GM19397 (cell line): ENCODE results near the gene CRIM1.
A peak's percentile ranks its signal among the peaks of the same experiment; 100 is the strongest.

Source experiments
- ATAC-seq: cut with Tn5 transposase; IDR thresholded peaks from one replicate; pipeline ENCODE4 v1.9.1; 2021; ENCODE audit warnings: mild to moderate bottlenecking, moderate library complexity; ENCODE audit not compliant: unreplicated experiment

The CRIM1 gene

DNA sequence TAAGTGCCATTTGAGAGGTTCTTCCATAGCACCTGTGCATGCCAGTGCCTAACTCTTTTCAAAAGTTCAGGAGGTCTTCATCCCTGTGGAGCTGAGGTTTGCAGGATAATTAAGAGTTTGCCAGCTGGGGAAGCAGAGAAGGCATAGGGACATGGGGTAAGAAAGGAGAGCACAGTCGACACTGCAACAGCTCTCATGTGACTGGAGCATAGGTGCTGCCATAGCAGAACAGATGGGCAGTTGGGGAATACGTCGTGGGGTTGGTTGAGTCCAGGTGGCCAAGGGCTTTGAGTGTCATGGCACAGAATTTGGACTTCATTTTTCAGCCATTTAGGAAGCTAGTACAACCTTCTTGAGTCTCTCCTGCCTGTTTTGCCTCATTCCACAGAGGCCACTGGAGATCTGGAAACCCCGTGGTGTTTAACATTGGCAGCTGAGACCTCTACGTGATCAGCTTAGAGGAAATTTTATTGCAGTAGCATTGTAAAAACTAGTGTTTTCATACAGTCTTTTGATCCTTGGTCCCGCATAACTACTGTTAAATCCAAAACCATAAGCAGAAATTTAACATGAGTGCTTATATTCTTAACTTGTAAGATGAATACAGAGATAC is 65.1 kb downstream of the CRIM1 start:
- ATAC-seq = no peak

DNA sequence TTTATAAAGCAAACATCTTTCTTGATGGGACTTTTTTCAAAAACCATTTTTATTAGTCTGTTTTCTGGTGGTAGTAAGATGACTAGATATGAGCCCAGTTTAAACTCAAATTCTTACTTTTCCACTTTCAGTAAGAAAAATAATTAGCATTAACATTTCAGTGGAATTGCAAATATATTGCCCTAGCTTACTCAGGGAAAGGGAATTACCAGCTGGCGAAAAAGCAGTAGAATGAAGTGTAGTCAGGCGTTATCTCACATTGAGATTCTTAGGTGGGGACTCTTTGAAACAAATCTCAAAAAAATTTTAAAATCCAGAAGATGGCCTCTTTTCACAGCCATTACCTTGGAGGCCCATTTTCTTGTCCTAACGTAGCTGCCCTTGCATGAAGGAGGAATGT is 65.8 kb downstream of the CRIM1 start:
- ATAC-seq = no peak

DNA sequence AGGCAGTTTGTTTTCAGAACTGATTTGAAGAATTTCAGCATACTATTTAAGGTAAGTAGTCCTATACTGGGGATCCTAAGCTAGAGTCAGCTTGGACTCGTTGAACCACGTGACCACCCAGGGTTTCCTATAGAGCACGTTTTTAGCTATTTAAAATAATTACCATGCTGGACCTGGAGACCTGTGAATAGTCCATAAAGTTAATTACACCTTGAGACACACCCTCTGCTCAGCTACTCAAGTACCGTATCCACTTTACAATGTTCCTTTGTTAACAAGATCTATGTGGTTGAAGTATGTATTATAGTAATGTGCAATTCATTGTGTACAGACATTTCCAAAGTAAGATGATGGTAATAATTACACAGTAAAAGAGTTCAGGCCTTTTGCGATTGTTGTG is 67.6 kb downstream of the CRIM1 start:
- ATAC-seq = no peak

DNA sequence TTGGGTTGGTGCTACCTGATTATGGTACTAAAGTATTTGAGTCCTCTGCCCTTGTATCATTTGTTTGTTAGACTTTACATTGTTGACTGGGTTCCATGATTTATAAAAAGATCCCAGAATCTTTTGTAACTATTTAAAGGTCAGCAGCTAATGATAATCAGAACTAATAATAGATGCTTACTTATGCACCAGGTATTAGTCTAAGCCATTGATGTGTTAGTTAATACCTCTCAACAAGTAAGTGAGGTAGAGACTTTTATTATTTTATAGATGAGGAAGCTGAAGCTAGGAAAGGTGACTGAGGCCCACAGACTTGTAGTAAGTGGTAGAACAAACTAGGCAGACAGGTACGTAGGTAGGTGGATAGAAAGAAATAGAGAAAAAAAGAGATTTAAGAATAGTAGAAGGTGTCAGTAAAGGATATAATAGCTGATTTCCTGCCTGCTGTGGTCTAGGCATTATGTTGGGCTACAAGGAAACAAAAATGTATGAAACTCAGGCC is 68.1 kb downstream of the CRIM1 start:
- ATAC-seq = no peak

DNA sequence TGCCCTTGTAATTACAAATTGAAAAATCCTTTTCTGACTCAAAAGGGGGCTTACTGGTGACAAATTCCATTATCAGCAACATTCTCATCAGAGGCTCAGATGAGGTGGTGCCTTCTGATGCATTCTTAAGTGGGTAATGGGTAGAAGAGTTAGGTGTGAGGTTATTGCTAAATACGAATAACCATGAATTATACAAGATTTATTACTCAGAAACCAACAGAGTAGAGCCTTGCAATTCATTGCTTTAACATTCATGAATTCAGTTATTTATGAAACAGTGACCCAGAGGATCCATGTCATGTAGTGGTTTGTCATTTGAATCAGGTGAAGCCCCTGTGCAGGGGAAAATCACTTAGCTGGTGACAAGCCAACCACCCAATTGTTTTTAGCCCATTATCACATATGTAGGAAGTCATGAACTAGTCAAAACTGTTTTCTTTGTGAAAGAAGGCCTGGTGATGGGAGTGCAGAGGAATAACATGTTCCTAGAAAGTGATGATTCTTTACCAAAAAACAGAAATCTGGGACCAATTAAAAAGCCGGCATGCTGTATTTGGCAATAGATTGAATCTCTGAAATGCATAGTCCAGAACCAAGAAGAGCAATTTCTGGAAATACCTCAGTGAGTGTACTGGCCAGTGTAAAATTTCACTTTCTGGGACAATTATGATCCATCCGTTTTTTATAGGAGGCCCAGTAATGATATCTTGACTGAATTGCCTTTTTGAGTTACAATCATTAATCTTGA is 70.2 kb downstream of the CRIM1 start:
- ATAC-seq = no peak

DNA sequence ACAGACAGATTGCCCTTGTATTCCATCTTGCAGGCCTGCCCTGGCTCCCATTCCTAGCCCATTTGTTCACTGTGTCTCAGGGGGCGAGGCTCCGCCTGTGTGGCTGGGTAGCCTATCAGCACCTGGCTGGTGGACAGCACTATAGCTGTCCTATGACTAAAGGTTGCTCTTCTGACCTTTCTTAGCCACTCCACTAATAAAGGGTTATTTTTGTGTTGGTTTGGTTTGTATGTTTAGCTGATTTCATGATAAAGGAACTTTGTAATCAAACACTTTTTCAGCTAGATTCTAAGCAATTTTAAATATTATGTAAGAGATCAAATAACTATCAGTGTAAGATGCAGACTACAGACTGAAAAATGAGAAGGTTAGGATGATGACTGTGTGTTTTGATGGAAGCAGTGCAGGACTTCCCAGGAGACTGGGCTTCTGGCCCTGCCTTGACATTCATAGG is 72.2 kb downstream of the CRIM1 start:
- ATAC-seq = no peak

DNA sequence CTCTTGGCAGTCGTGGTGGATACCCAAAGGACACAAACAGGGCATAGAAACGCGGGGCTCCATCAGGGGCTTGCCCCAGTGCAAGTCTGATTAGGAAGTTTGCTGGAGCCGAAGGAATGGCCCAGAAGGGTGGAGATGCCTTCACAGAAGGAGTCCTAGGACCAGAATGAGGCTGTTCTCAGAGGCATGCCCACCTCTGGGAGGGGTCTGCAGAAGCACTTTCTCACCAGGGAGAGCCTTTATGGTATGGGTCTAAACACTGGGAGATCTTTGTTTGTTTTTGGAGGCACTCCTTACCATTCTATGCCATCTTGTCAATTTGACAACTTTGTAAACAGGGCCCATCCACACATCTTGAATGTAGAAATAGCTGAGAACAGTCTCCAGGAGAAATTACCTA is 75.0 kb downstream of the CRIM1 start:
- no peak for ATAC-seq

DNA sequence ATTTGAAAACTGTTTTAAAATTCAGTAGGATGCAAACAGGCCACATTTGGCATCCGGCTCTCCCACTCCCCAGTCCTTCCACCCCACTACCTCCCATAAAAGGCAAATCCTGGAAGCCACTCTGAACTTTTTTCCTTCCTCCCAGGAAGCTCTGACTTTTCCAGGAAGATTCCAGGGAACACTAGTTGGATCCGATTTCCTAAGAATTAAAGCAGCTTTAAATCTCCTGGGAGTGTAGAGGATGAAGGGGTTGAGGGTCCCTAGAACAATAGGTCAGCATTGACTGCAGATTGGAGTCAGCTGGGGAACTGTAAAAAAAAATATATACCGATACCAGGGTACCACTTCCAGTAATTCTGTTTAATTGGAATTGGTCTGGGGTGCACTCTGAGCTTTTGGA is 76.9 kb downstream of the CRIM1 start:
- no peak for ATAC-seq

DNA sequence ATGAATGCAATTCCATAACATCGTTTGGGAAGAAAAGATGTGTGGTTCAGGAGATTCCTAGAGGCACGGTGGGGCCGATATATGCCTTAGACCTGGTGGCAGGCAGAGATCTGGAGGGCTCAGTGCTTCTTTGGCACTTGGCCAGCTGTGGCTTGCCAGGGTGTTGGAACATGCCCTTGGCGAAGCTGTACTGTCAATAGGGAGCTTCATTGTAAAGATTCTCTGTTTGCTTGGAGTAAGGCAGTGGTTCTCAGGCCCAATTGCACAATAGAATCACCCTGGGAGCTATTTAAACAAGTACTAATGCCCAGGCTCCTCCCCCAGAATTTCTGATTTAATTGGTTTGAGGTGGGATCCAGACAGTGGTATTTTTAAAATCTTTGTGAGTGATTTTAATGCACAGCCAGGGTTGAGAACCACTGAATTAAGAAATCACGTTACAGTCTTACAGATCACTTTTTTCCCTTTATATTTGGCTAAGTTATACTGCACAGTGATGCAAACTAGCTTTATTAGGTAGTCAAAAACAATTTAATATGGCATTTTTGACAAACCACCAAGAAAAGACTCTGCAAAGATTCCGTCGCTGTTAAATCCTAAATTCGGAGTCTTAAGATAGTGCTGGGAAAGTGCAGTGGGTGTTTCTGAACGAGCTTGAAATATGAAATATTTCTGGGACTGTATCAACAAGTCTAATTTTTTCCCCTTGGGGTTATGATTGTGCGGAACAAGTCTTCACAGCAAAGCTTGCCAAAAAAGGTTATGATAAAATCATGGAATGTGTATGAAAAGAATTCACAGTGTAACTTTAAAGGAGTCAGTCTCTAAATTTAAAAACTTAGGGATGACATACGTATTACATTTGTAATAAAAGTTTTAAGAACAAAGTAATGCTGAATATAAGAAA is 78.0 kb downstream of the CRIM1 start:
- ATAC-seq = no peak

DNA sequence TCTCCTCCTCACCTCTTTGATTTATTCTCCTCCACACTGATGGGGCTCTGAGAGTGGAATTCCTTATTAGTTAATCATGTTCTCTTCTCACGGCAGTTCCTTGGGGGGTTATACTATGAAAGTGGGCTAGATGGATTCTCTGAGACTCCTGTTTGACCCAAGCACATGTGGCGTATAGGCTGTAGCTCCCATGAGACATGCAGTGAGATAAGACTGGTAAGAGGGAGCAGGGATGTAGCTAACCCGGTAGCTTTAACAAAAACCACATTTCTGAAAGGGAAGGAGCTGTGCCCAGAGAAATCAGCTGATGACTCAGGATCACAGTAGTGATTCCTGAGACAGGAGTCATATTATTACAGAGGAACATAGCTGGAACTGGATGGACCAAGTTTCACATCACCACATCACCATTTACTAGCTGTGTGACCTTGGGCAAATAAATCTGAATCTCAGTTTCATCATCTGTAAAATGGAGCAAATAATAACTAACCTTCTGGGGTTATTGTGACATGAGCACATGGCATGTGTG is 82.9 kb downstream of the CRIM1 start:
- no peak for ATAC-seq

DNA sequence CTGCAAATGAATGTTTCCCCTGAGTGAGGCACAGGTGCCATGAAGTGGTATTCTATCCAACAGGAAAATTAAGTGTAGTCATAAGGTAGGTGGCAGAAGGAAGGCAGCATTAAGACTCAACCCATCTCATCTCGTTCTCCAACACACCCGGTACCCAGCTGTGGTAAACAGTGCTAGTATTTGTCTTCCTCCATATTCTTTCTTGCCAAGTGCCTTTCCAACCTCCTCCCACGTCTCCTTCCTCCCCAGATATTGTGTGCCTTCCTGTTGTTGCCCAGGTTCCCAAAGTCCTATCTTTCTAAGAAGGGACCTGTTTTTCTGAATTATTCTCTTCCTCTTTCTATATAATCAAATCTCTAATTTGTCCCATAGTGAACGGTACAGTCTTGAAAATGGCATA is 83.5 kb downstream of the CRIM1 start:
- no peak for ATAC-seq

DNA sequence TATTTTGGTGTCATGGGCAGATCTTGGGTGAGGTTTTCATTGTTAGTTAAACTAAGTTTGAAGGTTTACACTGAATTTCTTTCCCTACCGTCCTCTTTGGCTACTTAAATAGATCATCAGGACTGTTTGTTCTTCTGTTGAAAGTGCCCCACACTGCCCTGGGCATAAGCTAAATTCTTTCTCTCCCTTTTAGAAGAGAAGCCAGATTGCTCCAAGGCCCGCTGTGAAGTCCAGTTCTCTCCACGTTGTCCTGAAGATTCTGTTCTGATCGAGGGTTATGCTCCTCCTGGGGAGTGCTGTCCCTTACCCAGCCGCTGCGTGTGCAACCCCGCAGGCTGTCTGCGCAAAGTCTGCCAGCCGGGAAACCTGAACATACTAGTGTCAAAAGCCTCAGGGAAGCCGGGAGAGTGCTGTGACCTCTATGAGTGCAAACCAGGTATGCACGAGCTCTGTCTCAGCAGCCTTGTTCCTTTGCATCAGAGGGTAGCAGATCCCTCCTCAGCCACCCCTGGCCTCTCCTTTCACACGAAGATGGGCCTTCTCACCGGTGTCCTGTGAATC is 85.6 kb downstream of the CRIM1 start:
- ATAC-seq = no peak

DNA sequence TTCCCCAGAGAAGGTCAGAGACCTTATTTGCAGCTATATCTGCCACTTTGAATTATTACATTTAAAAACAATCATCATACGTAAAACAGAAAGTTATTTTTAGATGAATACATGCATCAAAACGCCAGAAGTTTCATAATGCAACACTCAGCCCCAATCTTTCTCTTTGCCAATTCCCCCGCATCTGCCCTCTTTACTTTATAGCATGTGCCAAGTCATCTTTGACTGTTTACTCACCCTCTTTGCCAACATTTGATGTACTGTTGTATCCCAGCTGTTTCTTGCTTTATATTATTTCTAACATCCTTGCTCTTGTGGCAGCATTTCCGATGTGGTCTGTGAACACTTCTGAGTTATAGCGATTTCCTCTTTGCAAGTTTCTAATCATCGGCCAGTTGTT is 86.2 kb downstream of the CRIM1 start:
- peak; percentile 44 for ATAC-seq

DNA sequence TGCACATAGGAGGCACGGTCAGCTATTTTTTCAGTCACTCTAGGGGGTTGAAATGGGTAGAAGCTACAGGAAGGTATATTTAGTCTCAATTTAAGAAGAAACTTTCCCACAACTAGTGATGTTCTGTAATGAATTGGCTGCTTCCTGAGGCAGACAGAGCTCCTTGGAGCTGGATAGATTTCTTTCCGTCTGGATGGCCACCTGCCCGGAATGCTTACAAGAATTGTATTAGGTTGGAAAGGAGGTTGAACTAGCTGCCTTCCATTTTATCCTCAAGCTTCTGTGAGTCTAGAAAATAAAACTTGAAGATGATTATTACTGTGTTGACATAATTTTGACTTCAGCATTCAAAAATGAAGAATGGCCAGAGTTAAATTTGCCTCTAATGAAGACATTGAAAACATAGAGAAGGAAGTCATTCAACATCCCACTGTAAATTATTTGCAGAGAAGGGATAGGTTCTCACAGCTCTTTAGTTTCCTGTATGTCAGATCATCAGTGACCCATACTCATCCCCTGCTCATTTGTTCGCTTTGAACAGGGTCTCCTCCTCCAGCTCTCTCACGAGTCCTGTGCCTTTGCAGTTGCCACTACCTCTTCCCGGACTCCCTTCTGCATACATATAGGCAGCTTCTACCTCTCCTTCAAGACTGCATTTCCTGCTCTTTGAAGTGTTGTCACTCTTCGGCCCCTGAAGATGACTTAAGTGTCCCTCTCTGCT is 88.8 kb downstream of the CRIM1 start:
- ATAC-seq = no peak

DNA sequence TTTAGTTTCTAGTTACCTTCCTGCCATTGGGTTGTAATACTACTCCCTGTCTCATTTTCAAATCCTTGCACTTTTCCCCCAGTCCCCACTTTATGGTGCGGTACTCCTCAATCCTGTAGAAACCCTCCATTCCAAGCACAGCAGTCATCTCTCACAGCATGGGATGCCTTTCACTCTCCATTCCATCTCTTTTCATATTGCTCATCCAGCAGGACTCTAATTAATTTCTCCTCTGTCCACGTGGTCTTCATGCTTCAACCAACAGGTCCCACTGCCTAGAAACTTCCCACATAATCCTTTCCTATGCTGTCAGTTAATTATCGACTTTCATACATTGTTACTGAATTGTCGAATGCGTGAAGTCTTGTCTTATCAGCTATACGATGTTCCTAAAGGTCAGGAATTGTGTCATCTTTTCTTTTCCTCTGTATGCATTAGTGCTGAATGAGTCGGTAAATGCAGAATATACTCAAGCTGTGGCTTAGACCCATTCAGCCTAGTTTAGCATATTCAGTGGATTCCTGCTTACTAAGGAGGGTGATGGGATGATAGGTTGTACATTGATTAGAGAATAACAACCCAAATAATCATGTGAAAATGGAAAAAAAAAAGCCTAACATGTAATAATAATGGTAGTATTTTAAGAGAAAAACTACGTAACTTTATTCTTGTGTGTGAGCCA is 89.7 kb downstream of the CRIM1 start:
- ATAC-seq = no peak

DNA sequence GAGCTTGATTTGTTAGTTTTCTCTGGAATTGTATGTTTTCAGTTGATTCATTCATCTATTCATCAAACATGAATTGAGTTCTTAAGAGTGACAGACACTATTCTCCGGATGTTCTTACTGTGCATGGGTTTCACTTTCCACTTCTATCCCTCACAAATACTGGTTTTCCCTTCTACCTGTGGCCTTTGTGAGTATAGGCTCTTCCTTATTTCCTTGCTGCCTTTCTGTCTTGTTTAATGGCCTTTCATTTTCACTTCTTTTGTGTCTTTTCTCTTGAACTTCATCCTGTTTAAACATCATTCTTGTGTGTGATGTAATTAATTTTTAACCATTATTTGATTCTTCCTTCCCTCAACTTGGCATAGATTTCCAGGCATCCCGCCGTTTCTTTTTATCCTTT is 90.7 kb downstream of the CRIM1 start:
- ATAC-seq = no peak

DNA sequence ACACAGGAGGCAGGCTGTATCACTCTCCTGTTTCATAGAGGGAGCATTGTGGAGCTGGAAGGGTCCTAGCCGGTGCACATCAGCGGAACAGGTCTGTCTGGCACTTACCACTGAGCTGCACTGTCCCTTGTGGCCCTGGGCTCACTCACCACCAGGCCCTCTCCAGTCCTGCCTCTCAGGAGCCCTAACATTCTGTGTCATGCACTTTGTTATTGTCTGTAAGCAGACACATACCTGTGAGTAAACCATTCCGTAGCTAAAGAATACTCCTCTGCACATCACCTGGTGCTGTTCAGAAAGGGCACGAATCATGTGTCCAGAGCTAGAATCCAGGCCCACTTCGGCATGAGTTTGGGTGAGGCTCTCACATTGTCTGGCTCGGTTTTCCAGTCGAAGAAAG is 93.6 kb downstream of the CRIM1 start:
- no peak for ATAC-seq

DNA sequence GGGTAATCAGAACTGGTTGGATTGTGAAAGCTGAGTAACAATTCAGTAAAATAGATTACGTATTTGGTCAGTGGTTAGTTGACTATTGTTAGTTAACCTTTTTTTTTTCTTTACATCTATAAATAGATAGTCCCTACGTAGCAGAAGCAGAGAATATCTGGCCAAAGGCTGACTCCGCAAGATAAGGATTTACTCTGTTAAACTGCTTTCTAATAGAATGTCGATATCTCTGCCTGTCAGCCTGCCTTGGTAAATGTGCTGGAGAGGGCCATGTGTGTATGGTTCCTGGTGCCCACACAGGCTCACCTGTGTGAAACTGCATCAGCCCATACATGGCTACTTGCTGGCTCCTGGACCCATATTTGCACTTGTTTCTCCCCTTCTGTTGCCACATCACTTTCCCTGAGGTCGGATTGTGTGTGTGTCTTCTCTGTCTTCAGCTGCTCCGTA is 94.4 kb downstream of the CRIM1 start:
- no peak for ATAC-seq

DNA sequence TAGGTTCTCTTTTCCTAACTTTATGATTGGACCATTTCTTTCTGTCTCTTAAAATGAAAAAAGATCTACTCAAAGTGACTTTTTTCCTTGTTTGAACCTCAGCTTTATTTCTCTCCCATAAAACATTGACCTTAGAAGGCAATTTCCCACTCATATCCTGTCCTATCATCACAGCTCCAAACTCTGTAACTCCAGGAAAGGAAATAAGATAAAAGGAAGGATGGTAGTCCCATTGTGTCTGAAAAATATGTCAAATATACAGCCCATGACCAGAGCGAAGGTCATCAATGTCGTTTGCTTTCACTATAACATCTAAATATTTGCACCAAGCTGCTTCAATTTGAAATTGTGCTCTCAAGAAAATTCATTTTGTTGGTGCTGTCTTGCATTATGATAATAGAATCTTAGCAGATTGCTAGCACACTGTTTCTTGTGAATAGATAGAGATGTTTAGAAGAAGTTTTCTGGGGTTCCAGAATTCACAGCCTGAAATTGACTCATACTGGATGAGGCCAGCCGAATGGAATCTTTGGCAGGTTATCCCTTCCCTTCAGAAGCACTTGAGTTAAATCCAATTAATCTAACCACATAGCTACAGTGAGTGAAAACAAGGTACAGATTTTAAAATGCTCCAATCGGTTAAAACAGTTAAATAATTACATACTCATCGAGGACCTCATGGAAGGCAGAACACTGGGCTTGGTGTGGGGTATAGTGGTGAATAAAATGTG is 95.1 kb downstream of the CRIM1 start:
- no peak for ATAC-seq
